Measurements from ENCODE around the gene CHTF18. TPM values are rescaled to one million over a fixed set of nuclear protein-coding genes. Genes with fewer than 3 reads are reported as not detected.
"Not testable (repeated sequence)": the region's sequence is repeated elsewhere in the genome, so short reads cannot be mapped to it uniquely, and the experiment has no call there.

Gene CHTF18
- total and polyA plus RNA-seq, 4 donors: 3.0 to 56.9 (median 10.7) TPM

- Histone ChIP-seq H3K4me1 (ENCODE audit: control insufficient read depth in 1 of 2, insufficient read depth in 2 of 2, low read length in 2 of 2) (no peaks in the 10 kb centered on the region), H3K4me3 (ENCODE audit: low read length in 2 of 2) (no peak overlapping the region), H3K27me3 (ENCODE audit: control insufficient read depth in 1 of 2, insufficient read depth in 2 of 2, low read length in 1 of 2) (no peaks in the 10 kb centered on the region), H3K9me3 (ENCODE audit: control insufficient read depth, low read length) (no peaks in the 10 kb centered on the region), H3K27ac (ENCODE audit: low read depth in 1 of 2, low read length in 2 of 2) (no peak overlapping the region), H3K36me3 (ENCODE audit: control insufficient read depth in 1 of 2, insufficient read depth in 2 of 2, low read length in 1 of 2) (no peaks in the 10 kb centered on the region)
- DNase-seq (no peak), ATAC-seq (ENCODE audit: low FRiP score) (no peak)
- intact Hi-C loops (cut with DNase I): no loop called here
- 78 to 80% methylated on average over 17 to 19 of the region's 19 CpGs for WGBS, 2 donors
Measured at GRCh38 chr16:769934-770333, 18.5 kb upstream of the CHTF18 start.

- intact Hi-C loops (cut with DNase I): no loop called here
- H3K27me3 ChIP-seq (ENCODE audit: control insufficient read depth in 1 of 2, insufficient read depth in 2 of 2, low read length in 1 of 2): no peaks in the 10 kb centered on the region
- no peak overlapping the region for H3K27ac ChIP-seq (ENCODE audit: low read depth in 1 of 2, low read length in 2 of 2)
- 56 to 70% methylated on average over 3 to 13 of the region's 13 CpGs for WGBS, 2 donors
- no peaks in the 10 kb centered on the region for H3K9me3 ChIP-seq (ENCODE audit: control insufficient read depth, low read length)
- ATAC-seq (ENCODE audit: low FRiP score) (no peak), DNase-seq (no peak)
- no peaks in the 10 kb centered on the region for H3K36me3 ChIP-seq (ENCODE audit: control insufficient read depth in 1 of 2, insufficient read depth in 2 of 2, low read length in 1 of 2)
- H3K4me1 ChIP-seq (ENCODE audit: control insufficient read depth in 1 of 2, insufficient read depth in 2 of 2, low read length in 2 of 2): no peaks in the 10 kb centered on the region
- H3K4me3 ChIP-seq (ENCODE audit: low read length in 2 of 2): no peak overlapping the region
Measured at GRCh38 chr16:770411-770810, 18.0 kb upstream of the CHTF18 start.

- intact Hi-C loops (cut with DNase I): no loop called here
- Histone ChIP-seq H3K4me3 (ENCODE audit: low read length in 2 of 2) (no peak overlapping the region), H3K27me3 (ENCODE audit: control insufficient read depth in 1 of 2, insufficient read depth in 2 of 2, low read length in 1 of 2) (no peaks in the 10 kb centered on the region), H3K36me3 (ENCODE audit: control insufficient read depth in 1 of 2, insufficient read depth in 2 of 2, low read length in 1 of 2) (no peaks in the 10 kb centered on the region), H3K27ac (ENCODE audit: low read depth in 1 of 2, low read length in 2 of 2) (no peak overlapping the region), H3K9me3 (ENCODE audit: control insufficient read depth, low read length) (no peaks in the 10 kb centered on the region), H3K4me1 (ENCODE audit: control insufficient read depth in 1 of 2, insufficient read depth in 2 of 2, low read length in 2 of 2) (no peaks in the 10 kb centered on the region)
- WGBS, 2 donors: 88 to 90% methylated on average over 18 of the region's 18 CpGs
- DNase-seq: no peak
- ATAC-seq (ENCODE audit: low FRiP score): no peak
Measured at GRCh38 chr16:772959-773358, 15.5 kb upstream of the CHTF18 start.

GRCh38 chr16:774086-775001 is 14.1 kb upstream of the CHTF18 start:
- no peaks in the 10 kb centered on the region for H3K27me3 ChIP-seq (ENCODE audit: control insufficient read depth in 1 of 2, insufficient read depth in 2 of 2, low read length in 1 of 2)
- 78% methylated on average over 42 to 46 of the region's 46 CpGs for WGBS, 2 donors
- no peaks in the 10 kb centered on the region for H3K4me1 ChIP-seq (ENCODE audit: control insufficient read depth in 1 of 2, insufficient read depth in 2 of 2, low read length in 2 of 2)
- H3K27ac ChIP-seq (ENCODE audit: low read depth in 1 of 2, low read length in 2 of 2): no peak overlapping the region
- H3K36me3 ChIP-seq (ENCODE audit: control insufficient read depth in 1 of 2, insufficient read depth in 2 of 2, low read length in 1 of 2): no peaks in the 10 kb centered on the region
- ATAC-seq (ENCODE audit: low FRiP score): no peak
- H3K4me3 ChIP-seq (ENCODE audit: low read length in 2 of 2): no peak overlapping the region
- DNase-seq: no peak
- H3K9me3 ChIP-seq (ENCODE audit: control insufficient read depth, low read length): no peaks in the 10 kb centered on the region
- intact Hi-C loops (cut with DNase I): no loop called here

- H3K27me3 ChIP-seq (ENCODE audit: control insufficient read depth in 1 of 2, insufficient read depth in 2 of 2, low read length in 1 of 2): no peaks in the 10 kb centered on the region
- no peak for ATAC-seq (ENCODE audit: low FRiP score)
- WGBS, 2 donors: 74 to 79% methylated on average over 35 to 36 of the region's 36 CpGs
Measured at GRCh38 chr16:775236-775796, 13.1 kb upstream of the CHTF18 start.

GRCh38 chr16:776298-776697 is 12.1 kb upstream of the CHTF18 start:
- ATAC-seq (ENCODE audit: low FRiP score); H3K4me1 ChIP-seq (ENCODE audit: control insufficient read depth in 1 of 2, insufficient read depth in 2 of 2, low read length in 2 of 2); H3K27ac ChIP-seq (ENCODE audit: low read depth in 1 of 2, low read length in 2 of 2); H3K9me3 ChIP-seq (ENCODE audit: control insufficient read depth, low read length); intact Hi-C loops (cut with DNase I); DNase-seq; H3K36me3 ChIP-seq (ENCODE audit: control insufficient read depth in 1 of 2, insufficient read depth in 2 of 2, low read length in 1 of 2); H3K27me3 ChIP-seq (ENCODE audit: control insufficient read depth in 1 of 2, insufficient read depth in 2 of 2, low read length in 1 of 2); H3K4me3 ChIP-seq (ENCODE audit: low read length in 2 of 2): not testable (repeated sequence)
- 87 to 88% methylated on average over 10 of the region's 10 CpGs for WGBS, 2 donors

More at GRCh38 chr16:775236-775796, 13.1 kb upstream of the CHTF18 start:
- intact Hi-C loops (cut with DNase I): no loop called here
- H3K27ac ChIP-seq (ENCODE audit: low read depth in 1 of 2, low read length in 2 of 2): no peak overlapping the region
- no peaks in the 10 kb centered on the region for H3K9me3 ChIP-seq (ENCODE audit: control insufficient read depth, low read length)
- DNase-seq: no peak
- no peaks in the 10 kb centered on the region for H3K36me3 ChIP-seq (ENCODE audit: control insufficient read depth in 1 of 2, insufficient read depth in 2 of 2, low read length in 1 of 2)
- H3K4me1 ChIP-seq (ENCODE audit: control insufficient read depth in 1 of 2, insufficient read depth in 2 of 2, low read length in 2 of 2): no peaks in the 10 kb centered on the region
- H3K4me3 ChIP-seq (ENCODE audit: low read length in 2 of 2): no peak overlapping the region

- no peak for ATAC-seq (ENCODE audit: low FRiP score)
- no peak for DNase-seq
- H3K27ac ChIP-seq (ENCODE audit: low read depth in 1 of 2, low read length in 2 of 2): no peak overlapping the region
- H3K9me3 ChIP-seq (ENCODE audit: control insufficient read depth, low read length): no peaks in the 10 kb centered on the region
- no peaks in the 10 kb centered on the region for H3K4me1 ChIP-seq (ENCODE audit: control insufficient read depth in 1 of 2, insufficient read depth in 2 of 2, low read length in 2 of 2)
- intact Hi-C loops (cut with DNase I): no loop called here
- no peaks in the 10 kb centered on the region for H3K36me3 ChIP-seq (ENCODE audit: control insufficient read depth in 1 of 2, insufficient read depth in 2 of 2, low read length in 1 of 2)
- 90 to 94% methylated on average over 9 of the region's 9 CpGs for WGBS, 2 donors
- H3K4me3 ChIP-seq (ENCODE audit: low read length in 2 of 2): no peak overlapping the region
- H3K27me3 ChIP-seq (ENCODE audit: control insufficient read depth in 1 of 2, insufficient read depth in 2 of 2, low read length in 1 of 2): no peaks in the 10 kb centered on the region
Measured at GRCh38 chr16:776824-777223, 11.6 kb upstream of the CHTF18 start.

GRCh38 chr16:777826-778225 is 10.6 kb upstream of the CHTF18 start:
- Histone ChIP-seq H3K4me1 (ENCODE audit: control insufficient read depth in 1 of 2, insufficient read depth in 2 of 2, low read length in 2 of 2) (no peaks in the 10 kb centered on the region), H3K27ac (ENCODE audit: low read depth in 1 of 2, low read length in 2 of 2) (no peak overlapping the region), H3K9me3 (ENCODE audit: control insufficient read depth, low read length) (no peaks in the 10 kb centered on the region), H3K36me3 (ENCODE audit: control insufficient read depth in 1 of 2, insufficient read depth in 2 of 2, low read length in 1 of 2) (no peaks in the 10 kb centered on the region), H3K4me3 (ENCODE audit: low read length in 2 of 2) (no peak overlapping the region), H3K27me3 (ENCODE audit: control insufficient read depth in 1 of 2, insufficient read depth in 2 of 2, low read length in 1 of 2) (no peaks in the 10 kb centered on the region)
- DNase-seq (no peak), ATAC-seq (ENCODE audit: low FRiP score) (no peak)
- 34 to 40% methylated on average over 16 of the region's 16 CpGs for WGBS, 2 donors
- intact Hi-C loops (cut with DNase I): no loop called here

GRCh38 chr16:778447-778846 is 10.0 kb upstream of the CHTF18 start:
- no peak for DNase-seq
- WGBS, 2 donors: 71 to 73% methylated on average over 11 of the region's 11 CpGs

More at GRCh38 chr16:778447-778846, 10.0 kb upstream of the CHTF18 start:
- H3K27me3 ChIP-seq (ENCODE audit: control insufficient read depth in 1 of 2, insufficient read depth in 2 of 2, low read length in 1 of 2): no peaks in the 10 kb centered on the region
- H3K4me3 ChIP-seq (ENCODE audit: low read length in 2 of 2): no peak overlapping the region
- no peaks in the 10 kb centered on the region for H3K9me3 ChIP-seq (ENCODE audit: control insufficient read depth, low read length)
- no peak for ATAC-seq (ENCODE audit: low FRiP score)
- no peak overlapping the region for H3K27ac ChIP-seq (ENCODE audit: low read depth in 1 of 2, low read length in 2 of 2)
- intact Hi-C loops (cut with DNase I): no loop called here
- no peaks in the 10 kb centered on the region for H3K4me1 ChIP-seq (ENCODE audit: control insufficient read depth in 1 of 2, insufficient read depth in 2 of 2, low read length in 2 of 2)
- H3K36me3 ChIP-seq (ENCODE audit: control insufficient read depth in 1 of 2, insufficient read depth in 2 of 2, low read length in 1 of 2): no peaks in the 10 kb centered on the region
